H1 (cell line): Measurements from ENCODE around the gene PCDHGA11. TPM values are rescaled to one million over a fixed set of nuclear protein-coding genes. Genes with fewer than 3 reads are reported as not detected.

Source experiments
- CTCF ChIA-PET: fragments of 300-600 bp; sonication (Branson Sonifier 250); formaldehyde crosslinking; loops from one replicate; lab custom pipeline; 2021; ENCODE audit not compliant: partially characterized antibody; lab: Charles Lee
- POLR2A ChIA-PET: fragments of 300-600 bp; sonication (Branson Sonifier 250); formaldehyde crosslinking; loops from one replicate; lab custom pipeline; 2021; ENCODE audit warnings: inconsistent platforms; ENCODE audit not compliant: partially characterized antibody; lab: Charles Lee
- DNase-seq, 2 experiments: peaks; one replicate each; pipeline versions ENCODE4 v3.0.0 to v3.0.0-alpha.2; 2010 to 2022; ENCODE audit warnings: low spot score in 2 of 2, low read depth in 1 of 2, mixed read lengths in 1 of 2
- FAIRE-seq: peaks from 2 replicates; lab custom pipeline; 2011; peaks lifted over from hg19 to GRCh38; lab: Jason Lieb, UNC
- H2AFZ ChIP-seq: 2 replicates; pipeline ENCODE4 v1.8.1; 2012; ENCODE audit warnings: low read length, inconsistent platforms
- H2AK5ac ChIP-seq: 2 replicates; pipeline ENCODE4 v1.6.1; 2013; ENCODE audit warnings: low read depth, low read length
- H2BK120ac ChIP-seq: replicated peaks from 2 replicates; pipeline ENCODE3; 2013; ENCODE audit warnings: low read depth, low read length, inconsistent platforms
- H2BK12ac ChIP-seq: 2 replicates; pipeline ENCODE4 v1.6.1; 2013; ENCODE audit warnings: low read depth, low read length
- H2BK15ac ChIP-seq: 2 replicates; pipeline ENCODE4 v1.6.1; 2013; ENCODE audit warnings: low read length
- H2BK20ac ChIP-seq: 2 replicates; pipeline ENCODE4 v1.6.1; 2013; ENCODE audit warnings: low read length
- H2BK5ac ChIP-seq: 2 replicates; pipeline ENCODE4 v1.6.1; 2013; ENCODE audit warnings: low read depth, low read length
- H3K14ac ChIP-seq: 2 replicates; pipeline ENCODE4 v1.6.1; 2013; ENCODE audit warnings: inconsistent platforms; ENCODE audit not compliant: insufficient read length
- H3K18ac ChIP-seq: 2 replicates; pipeline ENCODE4 v1.6.1; 2013; ENCODE audit warnings: low read length; ENCODE audit errors: extremely low read depth
- H3K23ac ChIP-seq: 2 replicates; pipeline ENCODE4 v1.6.1; 2013; ENCODE audit warnings: inconsistent platforms; ENCODE audit not compliant: insufficient read length
- H3K23me2 ChIP-seq: 2 replicates; pipeline ENCODE4 v1.6.1; 2013; ENCODE audit warnings: low read depth, low read length
- H3K27ac ChIP-seq: 2 replicates; pipeline ENCODE4 v1.6.1; 2011; ENCODE audit warnings: low read depth, low read length, inconsistent platforms
- H3K27me3 ChIP-seq, 4 experiments: replicated peaks in 1 of 4; 1 replicate in 1 of 4; 2 replicates in 3 of 4; pipeline versions ENCODE4 v1.6.1 to v1.8.1; 2011 to 2013; ENCODE audit warnings: low read length in 3 of 4, mild to moderate bottlenecking in 3 of 4, inconsistent platforms in 2 of 4, mixed read lengths in 2 of 4, moderate library complexity in 1 of 4; ENCODE audit not compliant: control insufficient read depth in 3 of 4, insufficient read depth in 3 of 4; ENCODE audit errors: extremely low read depth in 1 of 4
- H3K36me3 ChIP-seq, 4 experiments: 2 replicates each; pipeline versions ENCODE4 v1.6.1 to v1.8.1; 2011 to 2013; ENCODE audit warnings: mild to moderate bottlenecking in 4 of 4, low read length in 3 of 4, moderate library complexity in 2 of 4, control low read depth in 1 of 4, inconsistent platforms in 1 of 4; ENCODE audit not compliant: insufficient read depth in 4 of 4, control insufficient read depth in 2 of 4
- H3K4ac ChIP-seq: replicated peaks from 2 replicates; pipeline ENCODE3; 2013; ENCODE audit warnings: low read length, low read depth, mixed read lengths, inconsistent platforms; ENCODE audit not compliant: insufficient read length
- H3K4me1 ChIP-seq, 4 experiments: replicated peaks in 1 of 4; 1 replicate in 1 of 4; 2 replicates in 3 of 4; pipeline versions ENCODE4 v1.6.1 to v1.8.1; 2011 to 2013; ENCODE audit warnings: low read length in 3 of 4, inconsistent platforms in 2 of 4, mixed read lengths in 1 of 4; ENCODE audit not compliant: insufficient read depth in 4 of 4, control insufficient read depth in 3 of 4
- H3K4me2 ChIP-seq, 2 experiments: 2 replicates each; pipeline versions ENCODE4 v1.6.1 to v1.8.1; 2011 to 2013; ENCODE audit warnings: low read depth in 2 of 2, low read length in 2 of 2, control low read depth in 1 of 2, inconsistent platforms in 1 of 2, mild to moderate bottlenecking in 1 of 2; ENCODE audit not compliant: insufficient read depth in 1 of 2
- H3K4me3 ChIP-seq, 4 experiments: fragments of 200-600, 300-600 bp in 1 of 4; sonication (generic), shearing (Covaris generic), sonication (Bioruptor Twin) in 1 of 4; 2 replicates each; pipeline versions ENCODE4 v1.5.1 to v1.8.1; 2011 to 2016; ENCODE audit warnings: low read length in 4 of 4, low read depth in 3 of 4, control low read depth in 2 of 4, inconsistent platforms in 2 of 4, mild to moderate bottlenecking in 2 of 4, mixed read lengths in 1 of 4, moderate library complexity in 1 of 4; ENCODE audit not compliant: insufficient read depth in 2 of 4; ENCODE audit errors: extremely low read depth in 1 of 4
- H3K56ac ChIP-seq: replicated peaks from 2 replicates; pipeline ENCODE3; 2013; ENCODE audit warnings: low read depth, mild to moderate bottlenecking, mixed read lengths, low read length, inconsistent platforms; ENCODE audit not compliant: insufficient read length
- H3K79me1 ChIP-seq: 2 replicates; pipeline ENCODE4 v1.6.1; 2013; ENCODE audit warnings: low read depth, low read length, control low read depth
- H3K79me2 ChIP-seq, 2 experiments: 2 replicates each; pipeline versions ENCODE4 v1.6.1 to v1.8.1; 2012 to 2013; ENCODE audit warnings: low read length in 2 of 2, mild to moderate bottlenecking in 2 of 2, inconsistent platforms in 1 of 2; ENCODE audit not compliant: insufficient read depth in 2 of 2, control insufficient read depth in 1 of 2
- H3K9ac ChIP-seq, 4 experiments: replicated peaks in 1 of 4; 1 replicate in 1 of 4; 2 replicates in 3 of 4; pipeline versions ENCODE4 v1.6.1 to v1.8.1; 2011 to 2013; ENCODE audit warnings: low read depth in 3 of 4, low read length in 3 of 4, control low read depth in 2 of 4, mild to moderate bottlenecking in 2 of 4, moderate library complexity in 2 of 4, inconsistent platforms in 1 of 4; ENCODE audit errors: extremely low read depth in 1 of 4
- H3K9me3 ChIP-seq, 2 experiments: 2 replicates each; pipeline versions ENCODE4 v1.6.1 to v1.8.1; 2012 to 2013; ENCODE audit warnings: mild to moderate bottlenecking in 2 of 2, moderate library complexity in 2 of 2, control low read depth in 1 of 2, inconsistent platforms in 1 of 2, low read depth in 1 of 2, low read length in 1 of 2, mixed read lengths in 1 of 2; ENCODE audit not compliant: insufficient read depth in 2 of 2
- H4K20me1 ChIP-seq, 2 experiments: replicated peaks in 1 of 2; 2 replicates each; pipeline versions ENCODE3 to v1.8.1; 2011 to 2013; ENCODE audit warnings: inconsistent platforms in 2 of 2, low read length in 2 of 2, mild to moderate bottlenecking in 1 of 2; ENCODE audit not compliant: insufficient read depth in 2 of 2, control insufficient read depth in 1 of 2
- H4K5ac ChIP-seq: 2 replicates; pipeline ENCODE4 v1.6.1; 2013; ENCODE audit warnings: low read length, low read depth, mixed read lengths, inconsistent platforms; ENCODE audit not compliant: insufficient read length
- H4K8ac ChIP-seq: 2 replicates; pipeline ENCODE4 v1.8.0; 2013; ENCODE audit warnings: mild to moderate bottlenecking, moderate library complexity, low read length, inconsistent platforms; ENCODE audit not compliant: insufficient read depth; ENCODE audit errors: extremely low read depth
- H4K91ac ChIP-seq: replicated peaks from 2 replicates; pipeline ENCODE3; 2013; ENCODE audit warnings: low read length, mixed read lengths, inconsistent platforms; ENCODE audit not compliant: insufficient read length
- CEBPB ChIP-seq: IDR thresholded peaks from 2 replicates; pipeline ENCODE4 v1.6.1; 2012; ENCODE audit warnings: low read depth, low read length
- TEAD4 ChIP-seq: IDR thresholded peaks from 2 replicates; pipeline ENCODE4 v1.6.1; 2012; ENCODE audit warnings: low read depth, low read length, inconsistent platforms, mixed read lengths
- WGBS, 2 experiments: shearing (Covaris generic) in 1 of 2; methylation state at CpG; one replicate each; pipeline versions ENCODE4 v1.1.6 to v1.1.7; 2013 to 2015; ENCODE audit warnings: low lambda C conversion rate in 2 of 2, mixed read lengths in 2 of 2, inconsistent platforms in 1 of 2, low coverage in 1 of 2, missing lambda C conversion rate in 1 of 2; ENCODE audit not compliant: insufficient replicate concordance in 2 of 2, insufficient coverage in 1 of 2, insufficient read length in 1 of 2; ENCODE audit errors: extremely low coverage in 1 of 2, missing lambda C conversion rate in 1 of 2; 5-methylcytosine and 5-hydroxymethylcytosine counted together
- polyA plus RNA-seq, 7 experiments: library from polyadenylated mRNA; depleted of rRNA in 3 of 7; stranded (reverse) in 5 of 7; unstranded in 2 of 7; fragments of >200 nt in 5 of 7; fragments of 200-250 nt in 2 of 7; gene quantifications; 1 replicate in 5 of 7; 2 replicates in 1 of 7; 4 replicates in 1 of 7; pipeline versions ENCODE4 v1.2.1 to v1.2.3, GENCODE V29; 2011 to 2013; ENCODE audit warnings: missing spikeins in 2 of 7, mixed read lengths in 2 of 7
- total RNA-seq: library from RNA; stranded (reverse); fragmentation: NEBNext Ultra II Directional; extraction: Animal tissue kit (Norgen Biotek cat#: 25700); gene quantifications from 2 replicates; pipeline ENCODE4 v1.2.1, GENCODE V29; 2021

Gene PCDHGA11
- total and polyA plus RNA-seq, 2 of the 8 experiments (the other 6 are each of a cell fraction or from before 2014, with no cell fraction given): 2.2 to 8.2 TPM

DNA sequence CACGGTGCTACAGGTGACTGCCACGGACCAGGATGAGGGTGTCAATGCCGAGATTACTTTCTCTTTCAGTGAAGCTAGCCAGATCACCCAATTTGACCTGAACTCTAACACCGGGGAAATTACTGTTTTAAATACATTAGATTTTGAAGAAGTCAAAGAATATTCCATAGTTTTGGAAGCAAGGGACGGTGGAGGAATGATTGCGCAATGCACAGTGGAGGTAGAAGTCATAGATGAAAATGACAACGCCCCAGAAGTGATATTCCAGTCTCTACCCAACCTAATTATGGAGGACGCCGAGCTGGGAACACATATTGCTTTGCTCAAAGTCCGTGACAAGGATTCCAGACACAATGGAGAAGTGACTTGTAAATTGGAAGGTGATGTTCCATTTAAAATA lies 32.2 kb upstream of the PCDHGA11 start:
- peaks cover 46 to 49% of the 10 kb centered on the region in 2 experiments for H3K9me3 ChIP-seq
- H2BK15ac ChIP-seq: no peak overlapping the region
- H3K56ac ChIP-seq: no peak overlapping the region
- ChIA-PET CTCF (interaction anchor here (0.9 to 8.7 kb wide), 16 partner anchors 12 to 207 kb away, joined by 3 to 68 read pairs (median 8); partner anchors contain the start of genes PCDHB10, PCDHB16, PCDHGA10 and PCDHGA2), POLR2A (interaction anchor here (1.0 kb wide), 2 partner anchors 8 to 125 kb away, joined by 3 read pairs; no protein-coding TSS in a partner anchor)
- no peak overlapping the region for H2AK5ac ChIP-seq
- H3K9ac ChIP-seq: no peak overlapping the region
- no peak overlapping the region; a peak in 1 of 4 replicates for H3K4me2 ChIP-seq
- no peak overlapping the region for H2BK20ac ChIP-seq
- H2AFZ ChIP-seq: no peak overlapping the region
- no peak overlapping the region for H3K14ac ChIP-seq
- H3K79me1 ChIP-seq: no peaks in the 10 kb centered on the region
- no peak overlapping the region for H3K23ac ChIP-seq
- no peaks in the 10 kb centered on the region; a peak in 1 of 7 replicates for H3K27me3 ChIP-seq
- no peaks in the 10 kb centered on the region for H3K4me1 ChIP-seq
- no peak overlapping the region for H3K18ac ChIP-seq
- H3K27ac ChIP-seq: no peak overlapping the region
- H3K4me3 ChIP-seq: peak overlapping the region in 1 of 4 experiments; percentile 36; a peak in 1 of 8 replicates
- no peaks in the 10 kb centered on the region for H4K20me1 ChIP-seq
- no peaks in the 10 kb centered on the region for H3K79me2 ChIP-seq
- 96% methylated on average over 10 of the region's 10 CpGs; no CpG with 5 or more reads in 1 of the 2 experiments for WGBS, 2 experiments
- H2BK120ac ChIP-seq: no peak overlapping the region
- no peak overlapping the region for H2BK5ac ChIP-seq
- H3K23me2 ChIP-seq: no peaks in the 10 kb centered on the region; the same call in 1 of the 2 replicates
- no peak overlapping the region for H4K5ac ChIP-seq
- TF ChIP-seq TEAD4 (no peak), CEBPB (peak; percentile 95)
- peaks cover 3 to 29% (median 14%) of the 10 kb centered on the region in 4 experiments; a peak in 7 of 8 replicates for H3K36me3 ChIP-seq
- FAIRE-seq: no peak
- H2BK12ac ChIP-seq: no peak overlapping the region
- H4K91ac ChIP-seq: no peak overlapping the region
- no peak for DNase-seq
- H4K8ac ChIP-seq: no peak overlapping the region
- no peak overlapping the region for H3K4ac ChIP-seq
